Adrenal gland (tissue), 12 donors: ENCODE data around the gene SDSL. TPM values are rescaled to one million over a fixed set of nuclear protein-coding genes. Genes with fewer than 3 reads are reported as not detected.

Source experiments
- DNase-seq, 7 donors: peaks; one replicate each; pipeline ENCODE4 v3.0.0-alpha.2; 2019 to 2020
- H3K27ac ChIP-seq, 5 donors: fragments of 200-600 bp; sonication (generic) in 4 of 5; 1 replicate in 3 of 5; 2 replicates in 2 of 5; pipeline versions ENCODE4 v1.5.1 to v1.8.0; 2016 to 2020; ENCODE audit warnings: mild to moderate bottlenecking in 1 of 5
- H3K27me3 ChIP-seq: fragments of 200-600 bp; 2 replicates; pipeline ENCODE4 v1.8.0; 2021
- H3K36me3 ChIP-seq, 2 donors: fragments of 200-600 bp; replicated peaks in 1 of 2; 1 replicate in 1 of 2; 2 replicates in 1 of 2; pipeline versions ENCODE4 v1.5.1 to v1.8.0; 2018 to 2022
- H3K4me1 ChIP-seq, 2 donors: fragments of 200-600 bp; replicated peaks in 1 of 2; 1 replicate in 1 of 2; 2 replicates in 1 of 2; pipeline versions ENCODE4 v1.5.1 to v1.8.0; 2018 to 2021
- H3K4me3 ChIP-seq, 4 donors: fragments of 200-600 bp; sonication (generic) in 3 of 4; one replicate each; pipeline ENCODE4 v1.5.1; 2016 to 2018
- H3K9me3 ChIP-seq, 3 donors: fragments of 200-600 bp; sonication (generic) in 1 of 3; replicated peaks in 1 of 3; 1 replicate in 2 of 3; 2 replicates in 1 of 3; pipeline versions ENCODE4 v1.5.1 to v1.8.0; 2016 to 2021
- CTCF ChIP-seq, 6 experiments: fragments of 450-650 bp in 4 of 6; fragments of 200-600 bp in 2 of 6; sonication (generic) in 1 of 6; IDR thresholded peaks; 1 replicate in 5 of 6; 2 replicates in 1 of 6; pipeline versions ENCODE4 v1.5.1 to v1.8.0; 2016 to 2021; ENCODE audit warnings: antibody characterized with exemption in 6 of 6, mild to moderate bottlenecking in 2 of 6, moderate library complexity in 1 of 6
- POLR2A ChIP-seq, 2 donors: fragments of 450-650 bp; IDR thresholded peaks; one replicate each; pipeline ENCODE4 v1.6.1; 2017; ENCODE audit warnings: antibody characterized with exemption in 2 of 2, mild to moderate bottlenecking in 2 of 2, moderate library complexity in 1 of 2
- WGBS, 4 donors: extraction: QIAGEN DNeasy Blood & Tissue Kit in 2 of 4; methylation state at CpG; one replicate each; pipeline versions ENCODE4 v1.1.5 to v1.1.7; 2013 to 2017; 5-methylcytosine and 5-hydroxymethylcytosine counted together
- intact Hi-C, 2 donors: fragments of 100-400 bp; cut with DNase I; formaldehyde crosslinking; loops; one replicate each; pipeline versions ENCODE4 v1.14.1 to v1.15.0; 2022 to 2023
- polyA plus RNA-seq, 3 donors: library from polyadenylated mRNA; stranded (reverse); fragments of 200-250 nt in 2 of 3; fragments of 350-450 nt in 1 of 3; fragmentation: Illumina TruSeq in 1 of 3; extraction: RNeasy Lipid Tissue Mini Kit (QIAGEN cat#74804) in 1 of 3; gene quantifications; one replicate each; pipeline ENCODE4 v1.2.3, GENCODE V29; 2013 to 2014
- total RNA-seq, 9 donors: library from RNA; depleted of rRNA in 4 of 9; stranded (reverse); fragments of >200 nt in 4 of 9; fragments of 120-200 nt in 1 of 9; fragmentation: NEBNext Ultra II Directional in 1 of 9; extraction: Animal tissue kit (Norgen Biotek cat#: 25700) in 1 of 9; gene quantifications; one replicate each; pipeline versions ENCODE4 v1.1.0 to v1.2.4, GENCODE V29; 2013 to 2023
- donor health status: healthy with polysubstance abuse.
- donor health status: Bipolar disorder and iron deficiency.
- donor health status: DM: yes; HTN: yes; CAD: no.
- donor health status: DM: no; HTN: no; CAD: no.
- donor health status: DM: no; HTN: no; CAD: no.
- donor health status: DM: yes; HTN: yes; CAD: no.

Gene SDSL
- total and polyA plus RNA-seq, 12 donors = 11.6 to 111 (median 24.9) TPM

DNA sequence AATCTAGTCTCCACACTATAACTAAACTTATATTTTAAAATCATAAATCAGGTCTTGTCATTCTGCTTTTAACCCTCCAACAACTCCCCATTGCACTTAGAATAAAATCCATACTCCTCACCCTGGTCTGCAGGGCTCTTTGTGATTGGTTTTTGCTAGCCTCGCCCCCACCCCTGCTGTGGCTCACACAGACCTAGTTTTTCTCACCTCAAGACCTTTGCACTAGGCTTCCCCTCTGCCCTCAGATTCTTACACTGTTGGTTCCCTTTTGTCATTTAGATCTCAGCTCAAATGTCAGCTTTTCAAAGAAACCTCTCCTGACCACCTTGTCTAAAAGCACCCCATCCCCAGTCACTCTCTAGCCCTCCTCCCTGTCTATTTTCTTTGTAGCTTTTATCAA lies 60.2 kb downstream of the SDSL start:
- Histone ChIP-seq H3K36me3 (no peaks in the 10 kb centered on the region), H3K4me1 (no peaks in the 10 kb centered on the region), H3K27ac (no peak overlapping the region), H3K9me3 (no peaks in the 10 kb centered on the region), H3K27me3 (peaks cover 75% of the 10 kb centered on the region), H3K4me3 (no peak overlapping the region)
- no peak for TF ChIP-seq POLR2A (IDR thresholded peaks at IDR 0.05)
- TF ChIP-seq CTCF (IDR thresholded peaks at IDR 0.05) = no peak
- WGBS, 4 donors = 3 to 26% (median 4%) methylated on average over 1 of the region's 1 CpG
- intact Hi-C loops = no loop called here
- no peak for DNase-seq

DNA sequence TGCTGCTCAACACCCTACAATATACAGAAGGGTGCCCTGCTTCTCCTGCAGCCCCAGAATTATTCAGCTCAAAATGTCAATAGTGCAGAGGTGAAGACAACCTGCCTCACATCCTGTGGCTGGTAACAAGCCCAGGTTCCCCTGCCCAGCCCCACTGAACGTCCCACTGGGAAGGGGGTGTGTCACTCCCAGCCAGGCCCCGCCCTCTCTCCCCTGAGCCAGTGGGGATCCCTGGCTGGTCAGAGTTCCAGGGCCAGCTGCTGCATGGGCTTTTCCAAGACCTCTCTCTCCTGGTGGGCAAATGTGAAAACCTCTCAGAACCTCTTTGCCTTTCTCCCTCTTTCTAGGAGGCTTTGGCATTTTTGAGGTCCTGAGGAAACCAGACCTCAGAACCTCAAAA lies 63.1 kb downstream of the SDSL start:
- Histone ChIP-seq H3K27me3 (peaks cover 47% of the 10 kb centered on the region), H3K9me3 (no peaks in the 10 kb centered on the region), H3K27ac (no peak overlapping the region), H3K4me1 (no peaks in the 10 kb centered on the region), H3K4me3 (no peak overlapping the region), H3K36me3 (no peaks in the 10 kb centered on the region)
- intact Hi-C loops = no loop called here
- no peak for DNase-seq
- 0 to 3% (median 0%) methylated on average over 2 of the region's 2 CpGs; no CpG with 5 or more reads in 1 of the 4 donors for WGBS, 4 donors
- no peak for TF ChIP-seq POLR2A (IDR thresholded peaks at IDR 0.05)
- TF ChIP-seq CTCF (IDR thresholded peaks at IDR 0.05) = no peak

GRCh38 chr12:113486722-113487121 lies 64.5 kb downstream of the SDSL start:
- TF ChIP-seq CTCF (IDR thresholded peaks at IDR 0.05) (no peak), POLR2A (IDR thresholded peaks at IDR 0.05) (no peak)
- Histone ChIP-seq H3K27me3 (peaks cover 35% of the 10 kb centered on the region), H3K27ac (no peak overlapping the region), H3K4me3 (no peak overlapping the region), H3K36me3 (no peaks in the 10 kb centered on the region), H3K4me1 (no peaks in the 10 kb centered on the region), H3K9me3 (no peaks in the 10 kb centered on the region)
- intact Hi-C loops = no loop called here
- WGBS, 4 donors = 32 to 40% (median 34%) methylated on average over 4 of the region's 4 CpGs
- DNase-seq = no peak

Other genes starting within 250 kb of the SDSL start
- 100 to 1,000 TPM in 2 of 9 donors, 10 to 100 TPM in 7; 41.9 to 109 (median 78.3) TPM for gene DDX54, start 236.9 kb upstream of the SDSL start, total RNA-seq
- gene DDX54, start 236.9 kb upstream of the SDSL start, polyA plus RNA-seq = 10 to 100 TPM; 27.9 to 60.5 (median 44.4) TPM
- 10 to 100 TPM; 31.7 to 84.1 (median 41.2) TPM for gene RITA1, start 236.7 kb upstream of the SDSL start, total RNA-seq
- gene RITA1, start 236.7 kb upstream of the SDSL start, polyA plus RNA-seq = 10 to 100 TPM; 17.5 to 19.6 (median 18.6) TPM
- gene TPCN1, start 200.9 kb upstream of the SDSL start, total RNA-seq = 100 to 1,000 TPM in 3 of 9 donors, 10 to 100 TPM in 6; 21.2 to 144 (median 81.2) TPM
- 100 to 1,000 TPM in 1 of 3 donors, 10 to 100 TPM in 2; 35.1 to 198 (median 80.6) TPM for gene TPCN1, start 200.9 kb upstream of the SDSL start, polyA plus RNA-seq
- 100 to 1,000 TPM in 8 of 9 donors, 10 to 100 TPM in 1; 67.6 to 286 (median 157) TPM for gene SLC8B1, start 87.3 kb upstream of the SDSL start, total RNA-seq
- gene SLC8B1, start 87.3 kb upstream of the SDSL start, polyA plus RNA-seq = 100 to 1,000 TPM; 194 to 288 (median 216) TPM
- gene PLBD2, start 63.8 kb upstream of the SDSL start, total RNA-seq = 100 to 1,000 TPM in 8 of 9 donors, 10 to 100 TPM in 1; 66.7 to 416 (median 347) TPM
- gene PLBD2, start 63.8 kb upstream of the SDSL start, polyA plus RNA-seq = 100 to 1,000 TPM; 128 to 467 (median 142) TPM
- gene SDS, start 18.5 kb upstream of the SDSL start, total RNA-seq = 100 to 1,000 TPM in 1 of 9 donors, 1 to 10 TPM in 8; 1.8 to 188 (median 3.1) TPM
- 10 to 100 TPM in 1 of 3 donors, 1 to 10 TPM in 2; 5.7 to 41.2 (median 7.9) TPM for gene SDS, start 18.5 kb upstream of the SDSL start, polyA plus RNA-seq
- gene LHX5, start 49.5 kb downstream of the SDSL start, total RNA-seq = not detected
- not detected for gene LHX5, start 49.5 kb downstream of the SDSL start, polyA plus RNA-seq